Measurements from ENCODE around the gene D2HGDH.

- TF ChIP-seq GATA2 (IDR thresholded peaks at IDR 0.05; ENCODE audit: low read depth, low read length) (no peak), GATA3 (IDR thresholded peaks at IDR 0.05; ENCODE audit: low read depth, low read length) (no peak)
Observed at GRCh38 chr2:241743620-241744019, 9.2 kb downstream of the D2HGDH start.
